B cell (primary cell): Measurements from ENCODE around the gene PHF23. TPM values are rescaled to one million over a fixed set of nuclear protein-coding genes. Genes with fewer than 3 reads are reported as not detected.

Source experiments
- ATAC-seq: fragments of 200-7000 bp; cut with Tn5 transposase; one replicate; pipeline ENCODE4 v1.10.0; 2021; ENCODE audit warnings: low read depth, mild to moderate bottlenecking, moderate number of reproducible peaks, moderate library complexity
- CTCF ChIA-PET: fragments of 350-600 bp; sonication (Branson Sonifier 250); formaldehyde crosslinking; loops from one replicate; lab custom pipeline; 2021; ENCODE audit warnings: antibody characterized with exemption, inconsistent platforms; lab: Charles Lee
- POLR2A ChIA-PET: fragments of 350-600 bp; sonication (Branson Sonifier 250); formaldehyde crosslinking; loops from one replicate; lab custom pipeline; 2021; ENCODE audit warnings: antibody characterized with exemption; lab: Charles Lee
- DNase-seq: peaks from one replicate; pipeline ENCODE4 v3.0.0; 2013
- H2AFZ ChIP-seq: 2 replicates; pipeline ENCODE4 v1.6.1; 2012; ENCODE audit warnings: mild to moderate bottlenecking, low read depth, low read length; ENCODE audit not compliant: insufficient read depth, poor library complexity, severe bottlenecking
- H3K27ac ChIP-seq, 2 donors: 1 replicate in 1 of 2; 2 replicates in 1 of 2; pipeline ENCODE4 v1.5.1; 2012 to 2013; ENCODE audit warnings: low read length in 2 of 2, mild to moderate bottlenecking in 2 of 2, moderate library complexity in 1 of 2
- H3K27me3 ChIP-seq, 4 experiments: fragments of 200-600 bp in 1 of 4; sonication (generic) in 1 of 4; replicated peaks in 1 of 4; 1 replicate in 2 of 4; 2 replicates in 2 of 4; pipeline versions ENCODE4 v1.6.1 to v1.7.0; 2013 to 2016; ENCODE audit warnings: low read length in 3 of 4, mild to moderate bottlenecking in 2 of 4, mixed read lengths in 1 of 4, moderate library complexity in 1 of 4; ENCODE audit not compliant: insufficient read depth in 4 of 4, control insufficient read depth in 3 of 4; ENCODE audit errors: control extremely low read depth in 1 of 4
- H3K36me3 ChIP-seq, 2 experiments: replicated peaks in 1 of 2; 1 replicate in 1 of 2; 2 replicates in 1 of 2; pipeline versions ENCODE4 v1.6.1 to v1.7.1; 2013; ENCODE audit warnings: low read length in 1 of 2; ENCODE audit not compliant: insufficient read depth in 2 of 2, control insufficient read depth in 1 of 2; ENCODE audit errors: control extremely low read depth in 1 of 2, extremely low read depth in 1 of 2
- H3K4me1 ChIP-seq, 2 donors: fragments of 200-600 bp in 1 of 2; sonication (generic) in 1 of 2; 1 replicate in 1 of 2; 2 replicates in 1 of 2; pipeline versions ENCODE4 v1.5.1 to v1.6.1; 2013 to 2017; ENCODE audit warnings: low read length in 2 of 2; ENCODE audit not compliant: control insufficient read depth in 2 of 2, insufficient read depth in 2 of 2
- H3K4me2 ChIP-seq: replicated peaks from 2 replicates; pipeline ENCODE3; 2012; ENCODE audit warnings: mild to moderate bottlenecking, low read depth, low read length; ENCODE audit not compliant: poor library complexity, severe bottlenecking
- H3K4me3 ChIP-seq, 5 experiments: fragments of 200-600 bp in 1 of 5; sonication (generic) in 1 of 5; 1 replicate in 3 of 5; 2 replicates in 2 of 5; pipeline versions ENCODE4 v1.5.1 to v1.7.0; 2011 to 2016; ENCODE audit warnings: low read length in 4 of 5, mild to moderate bottlenecking in 4 of 5, low read depth in 2 of 5, control low read depth in 1 of 5, moderate library complexity in 1 of 5; ENCODE audit not compliant: insufficient read depth in 1 of 5; ENCODE audit errors: control extremely low read depth in 1 of 5, extremely low read depth in 1 of 5
- H3K79me2 ChIP-seq: fragments of 200-600 bp; sonication (generic); one replicate; pipeline ENCODE4 v1.6.0; 2016; ENCODE audit warnings: low read length; ENCODE audit not compliant: control insufficient read depth, insufficient read depth
- H3K9ac ChIP-seq: fragments of 200-600 bp; sonication (generic); 2 replicates; pipeline ENCODE4 v1.6.1; 2017; ENCODE audit warnings: mild to moderate bottlenecking, low read length, moderate library complexity
- H3K9me3 ChIP-seq, 3 donors: one replicate each; pipeline versions ENCODE4 v1.6.1 to v1.7.1; 2013; ENCODE audit warnings: low read length in 2 of 3; ENCODE audit not compliant: control insufficient read depth in 2 of 3, insufficient read depth in 1 of 3; ENCODE audit errors: control extremely low read depth in 1 of 3
- H4K20me1 ChIP-seq: 2 replicates; pipeline ENCODE4 v1.6.0; 2012; ENCODE audit warnings: mild to moderate bottlenecking, low read length; ENCODE audit not compliant: insufficient read depth, control insufficient read depth, poor library complexity, severe bottlenecking
- H3K27ac Mint-ChIP-seq: one replicate; pipeline ENCODE4 v1.8.0; 2021; ENCODE audit warnings: mixed read lengths
- H3K27me3 Mint-ChIP-seq: one replicate; pipeline ENCODE4 v1.8.0; 2021; ENCODE audit warnings: mixed read lengths
- H3K4me1 Mint-ChIP-seq: one replicate; pipeline ENCODE4 v1.8.0; 2021; ENCODE audit warnings: mixed read lengths
- H3K4me3 Mint-ChIP-seq: one replicate; pipeline ENCODE4 v1.8.0; 2021; ENCODE audit warnings: mixed read lengths
- H3K9me3 Mint-ChIP-seq: one replicate; pipeline ENCODE4 v1.8.0; 2022; ENCODE audit warnings: mixed read lengths; ENCODE audit not compliant: insufficient read depth
- CTCF ChIP-seq: fragments of 200-600 bp; IDR thresholded peaks from one replicate; pipeline ENCODE4 v1.8.0; 2022; ENCODE audit warnings: antibody characterized with exemption, mild to moderate bottlenecking
- EZH2 ChIP-seq: IDR thresholded peaks from 2 replicates; pipeline ENCODE4 v1.6.1; 2012; ENCODE audit warnings: borderline replicate concordance, low read depth, mild to moderate bottlenecking, moderate library complexity, low read length; ENCODE audit not compliant: insufficient read depth, poor library complexity, severe bottlenecking
- WGBS: methylation state at CpG from one replicate; pipeline ENCODE4 v1.1.5; 2013; ENCODE audit warnings: missing lambda C conversion rate; ENCODE audit not compliant: insufficient coverage; 5-methylcytosine and 5-hydroxymethylcytosine counted together
- intact Hi-C: fragments of 100-400 bp; cut with micrococcal nuclease; formaldehyde crosslinking; loops from one replicate; pipeline ENCODE4 v1.10.0; 2022
- polyA plus RNA-seq: library from polyadenylated mRNA; depleted of rRNA; stranded (reverse); fragments of >200 nt; gene quantifications from 2 replicates; pipeline ENCODE4 v1.2.3, GENCODE V29; 2012
- total RNA-seq, 2 donors: library from RNA; stranded (reverse); fragments of 120-200 nt in 1 of 2; gene quantifications; 1 replicate in 1 of 2; 2 replicates in 1 of 2; pipeline versions ENCODE4 v1.2.3 to v1.2.4, GENCODE V29; 2013 to 2022

PHF23 gene
- total and polyA plus RNA-seq, 2 donors (not counting 1 experiment from before 2014, with no cell fraction given), result 17.6 to 42.3 TPM

DNA sequence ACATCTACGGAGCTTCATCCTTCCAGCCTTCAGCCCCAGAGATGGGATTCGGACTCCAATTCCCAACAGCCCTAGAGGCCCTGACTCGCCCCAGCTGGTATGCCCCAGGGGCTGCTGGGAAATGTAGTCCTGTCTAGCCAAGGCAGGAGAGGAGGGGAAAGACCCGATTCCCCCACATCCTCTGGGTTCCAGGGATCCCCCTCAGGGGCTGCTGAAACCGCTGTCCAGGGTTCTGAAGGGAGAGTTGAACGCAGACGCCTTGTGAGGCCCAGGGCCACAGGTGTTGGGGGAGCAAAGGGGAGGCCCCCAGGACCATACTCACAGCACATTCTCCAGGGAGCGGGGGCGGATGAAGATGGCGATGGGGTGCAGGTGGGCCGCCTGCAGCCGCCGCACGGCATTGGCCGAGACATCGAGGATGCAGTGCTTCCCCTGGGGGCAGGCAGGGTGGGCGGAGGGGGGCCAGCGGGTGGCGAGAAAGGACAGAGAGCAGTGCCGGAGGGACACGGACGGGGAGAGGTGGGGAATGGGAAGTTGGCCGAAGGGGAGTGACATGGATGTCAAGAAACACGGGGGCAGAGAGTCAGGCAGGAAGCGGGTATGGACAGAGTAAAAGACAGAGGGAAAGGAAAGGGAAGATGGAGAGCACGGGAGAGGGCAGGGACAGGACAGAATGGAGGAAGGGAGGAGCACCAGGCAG lies 47.5 kb downstream of the PHF23 start:
- Histone ChIP-seq H2AFZ (no peak overlapping the region), H3K9ac (no peak overlapping the region), H3K4me2 (no peak overlapping the region), H3K9me3 (no peaks in the 10 kb centered on the region), H4K20me1 (no peaks in the 10 kb centered on the region), H3K79me2 (no peaks in the 10 kb centered on the region), H3K4me3 (no peak overlapping the region), H3K36me3 (no peaks in the 10 kb centered on the region), H3K4me1 (no peaks in the 10 kb centered on the region), H3K27ac (no peak overlapping the region), H3K27me3 (no peaks in the 10 kb centered on the region)
- Mint-ChIP-seq H3K27ac (no peak overlapping the region), H3K9me3 (no peaks in the 10 kb centered on the region), H3K27me3 (peaks cover 2% of the 10 kb centered on the region), H3K4me1 (no peaks in the 10 kb centered on the region), H3K4me3 (no peak overlapping the region)
- POLR2A ChIA-PET, result no interaction called here
- TF ChIP-seq EZH2 (no peak), CTCF (no peak)
- DNase-seq, result peak; percentile 30
- intact Hi-C loops, result no loop called here
- ATAC-seq, result no peak
- CTCF ChIA-PET, result no interaction called here
- WGBS, result 91% methylated on average over 23 of the region's 26 CpGs

DNA sequence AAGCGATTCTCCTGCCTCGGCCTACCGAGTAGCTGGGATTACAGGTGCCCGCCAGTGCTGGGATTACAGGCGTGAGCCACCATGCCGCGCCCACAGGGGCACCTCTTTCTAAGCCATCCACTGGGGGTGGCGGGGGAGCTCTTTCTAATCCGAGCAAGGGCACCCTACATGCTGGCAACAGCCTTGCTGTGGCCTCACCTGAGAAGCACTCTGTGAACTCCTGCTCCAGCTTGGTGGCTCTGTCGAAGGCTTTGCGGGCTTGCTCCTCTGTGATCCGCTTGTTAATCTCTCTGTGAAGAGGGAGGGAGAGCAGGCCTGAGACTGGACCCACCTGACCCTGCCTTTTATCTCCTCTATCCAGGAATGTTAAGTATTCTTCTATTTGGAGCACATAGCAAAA lies 48.2 kb downstream of the PHF23 start:
- no peak for ATAC-seq
- H3K36me3 ChIP-seq, result no peaks in the 10 kb centered on the region
- ChIA-PET POLR2A (no interaction called here), CTCF (interaction anchor here (0.7 kb wide), 1 partner anchor 145 kb away, joined by 5 read pairs; no protein-coding TSS in a partner anchor)
- H3K4me3 ChIP-seq, result no peak overlapping the region
- H3K4me2 ChIP-seq, result no peak overlapping the region
- no peak overlapping the region for H3K27ac Mint-ChIP-seq
- H3K9ac ChIP-seq, result no peak overlapping the region
- 94% methylated on average over 9 of the region's 12 CpGs for WGBS
- H4K20me1 ChIP-seq, result no peaks in the 10 kb centered on the region
- H3K4me3 Mint-ChIP-seq, result no peak overlapping the region
- intact Hi-C loops, result no loop called here
- H3K27me3 Mint-ChIP-seq, result peaks cover 8% of the 10 kb centered on the region
- H3K4me1 ChIP-seq, result no peaks in the 10 kb centered on the region
- H3K27ac ChIP-seq, result no peak overlapping the region
- H3K4me1 Mint-ChIP-seq, result peaks cover 3% of the 10 kb centered on the region
- no peaks in the 10 kb centered on the region for H3K79me2 ChIP-seq
- no peaks in the 10 kb centered on the region for H3K9me3 ChIP-seq
- no peaks in the 10 kb centered on the region for H3K27me3 ChIP-seq
- DNase-seq, result peak; percentile 8
- no peak overlapping the region for H2AFZ ChIP-seq
- H3K9me3 Mint-ChIP-seq, result no peaks in the 10 kb centered on the region
- no peak for TF ChIP-seq CTCF
- no peak for TF ChIP-seq EZH2
